ENCODE measurements around the gene C22orf15. TPM values are rescaled to one million over a fixed set of nuclear protein-coding genes. Genes with fewer than 3 reads are reported as not detected.
"Not testable (repeated sequence)": the region's sequence is repeated elsewhere in the genome, so short reads cannot be mapped to it uniquely, and the experiment has no call there.

C22orf15 gene
- total and polyA plus RNA-seq, 12 donors: 0.11 to 0.80 (median 0.24) TPM; not detected in 7

DNA sequence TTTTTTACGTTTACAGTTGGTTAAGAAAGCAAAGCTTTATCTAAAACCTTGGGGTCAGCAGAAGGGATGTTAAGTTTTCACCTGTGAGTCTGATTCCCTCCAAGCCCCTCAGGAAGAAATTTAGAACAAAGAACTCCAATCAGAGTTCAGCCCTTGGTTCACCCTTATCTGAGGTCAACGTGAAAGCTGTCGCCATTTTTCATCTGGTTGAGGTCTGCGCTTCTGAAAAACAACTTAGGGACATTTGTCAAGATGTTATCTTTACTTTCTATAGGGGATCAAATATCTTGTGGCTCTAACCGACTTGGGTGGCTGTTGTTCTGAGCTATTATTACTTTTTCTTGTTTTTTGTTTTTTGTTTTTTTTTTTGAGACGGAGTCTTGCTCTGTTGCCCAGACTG is 41.9 kb upstream of the C22orf15 start:
- intact Hi-C loops (cut with DNase I): loop anchor here in 1 of 2 donors (5.0 kb wide), 1 partner anchor 99 kb away; no protein-coding TSS in a partner anchor
- TF ChIP-seq, protein P1, sequence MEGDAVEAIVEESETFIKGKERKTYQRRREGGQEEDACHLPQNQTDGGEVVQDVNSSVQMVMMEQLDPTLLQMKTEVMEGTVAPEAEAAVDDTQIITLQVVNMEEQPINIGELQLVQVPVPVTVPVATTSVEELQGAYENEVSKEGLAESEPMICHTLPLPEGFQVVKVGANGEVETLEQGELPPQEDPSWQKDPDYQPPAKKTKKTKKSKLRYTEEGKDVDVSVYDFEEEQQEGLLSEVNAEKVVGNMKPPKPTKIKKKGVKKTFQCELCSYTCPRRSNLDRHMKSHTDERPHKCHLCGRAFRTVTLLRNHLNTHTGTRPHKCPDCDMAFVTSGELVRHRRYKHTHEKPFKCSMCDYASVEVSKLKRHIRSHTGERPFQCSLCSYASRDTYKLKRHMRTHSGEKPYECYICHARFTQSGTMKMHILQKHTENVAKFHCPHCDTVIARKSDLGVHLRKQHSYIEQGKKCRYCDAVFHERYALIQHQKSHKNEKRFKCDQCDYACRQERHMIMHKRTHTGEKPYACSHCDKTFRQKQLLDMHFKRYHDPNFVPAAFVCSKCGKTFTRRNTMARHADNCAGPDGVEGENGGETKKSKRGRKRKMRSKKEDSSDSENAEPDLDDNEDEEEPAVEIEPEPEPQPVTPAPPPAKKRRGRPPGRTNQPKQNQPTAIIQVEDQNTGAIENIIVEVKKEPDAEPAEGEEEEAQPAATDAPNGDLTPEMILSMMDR (IDR thresholded peaks at IDR 0.05): no peak
- TF ChIP-seq POLR2A (IDR thresholded peaks at IDR 0.05): no peak
- Histone ChIP-seq H3K27me3 (no peaks in the 10 kb centered on the region), H3K27ac (no peak overlapping the region), H3K36me3 (replicated peaks in 1 of 2) (no peaks in the 10 kb centered on the region), H3K4me1 (replicated peaks in 1 of 2) (peaks cover 7 to 13% of the 10 kb centered on the region in 2 donors), H3K4me3 (no peak overlapping the region), H3K9me3 (replicated peaks in 1 of 3) (no peaks in the 10 kb centered on the region)
- DNase-seq: no peak
- WGBS, 4 donors: 62 to 69% (median 63%) methylated on average over 6 of the region's 6 CpGs

DNA sequence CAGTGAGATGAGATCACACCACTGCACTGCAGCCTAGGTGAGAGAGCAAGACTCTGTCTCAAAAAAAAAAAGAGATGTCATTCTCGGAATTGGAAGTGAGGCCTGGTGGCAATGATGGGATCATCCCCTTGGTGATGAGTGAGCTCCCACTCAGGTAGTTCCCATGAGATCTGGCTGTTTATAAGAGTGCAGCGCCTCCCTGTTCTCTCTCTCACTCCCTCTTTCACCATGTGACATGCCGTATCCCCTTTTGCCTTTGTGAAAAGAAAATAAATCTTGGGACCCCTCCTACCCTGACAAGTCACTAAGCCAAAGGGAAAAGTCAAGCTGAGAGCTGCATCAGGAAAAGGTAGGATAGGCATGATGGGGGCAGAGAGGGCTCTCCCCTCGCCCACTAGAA is 40.6 kb upstream of the C22orf15 start:
- WGBS, 4 donors: 62 to 78% (median 75%) methylated on average over 3 to 4 of the region's 4 CpGs
- Histone ChIP-seq H3K4me1 (replicated peaks in 1 of 2) (peaks cover 0 to 5% of the 10 kb centered on the region in 2 donors), H3K36me3 (replicated peaks in 1 of 2) (no peaks in the 10 kb centered on the region), H3K9me3 (replicated peaks in 1 of 3) (no peaks in the 10 kb centered on the region), H3K4me3 (no peak overlapping the region), H3K27me3 (no peaks in the 10 kb centered on the region), H3K27ac (no peak overlapping the region)
- TF ChIP-seq, protein P1 (IDR thresholded peaks at IDR 0.05): no peak
- DNase-seq: no peak
- intact Hi-C loops (cut with DNase I): loop anchor here in 1 of 2 donors (5.0 kb wide), 1 partner anchor 100 kb away; no protein-coding TSS in a partner anchor

DNA sequence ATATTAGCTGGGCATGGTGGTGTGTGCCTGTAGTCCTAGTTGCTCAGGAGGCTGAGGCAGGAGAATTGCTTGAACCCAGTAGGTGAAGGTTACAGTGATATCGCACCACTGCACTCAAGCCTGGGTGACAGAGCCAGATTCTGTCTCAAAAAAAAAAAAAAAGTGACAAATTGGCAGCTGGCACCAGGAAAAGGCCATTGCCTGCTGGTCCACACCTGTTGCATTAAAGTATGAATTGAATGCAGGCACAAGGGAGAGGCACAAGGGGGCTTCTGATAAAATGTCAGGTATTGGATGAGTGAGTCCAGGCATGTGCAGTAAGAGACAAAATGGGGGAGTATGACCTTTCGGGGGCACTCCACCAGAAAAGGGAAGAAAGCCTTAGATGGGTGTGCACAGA is 40.1 kb upstream of the C22orf15 start:
- Histone ChIP-seq H3K27ac (no peak overlapping the region), H3K4me3 (no peak overlapping the region), H3K27me3 (no peaks in the 10 kb centered on the region), H3K9me3 (replicated peaks in 1 of 3) (no peaks in the 10 kb centered on the region), H3K36me3 (replicated peaks in 1 of 2) (no peaks in the 10 kb centered on the region), H3K4me1 (replicated peaks in 1 of 2) (no peaks in the 10 kb centered on the region)
- intact Hi-C loops (cut with DNase I): loop anchor here in 1 of 2 donors (5.0 kb wide), 1 partner anchor 100 kb away; no protein-coding TSS in a partner anchor
- 58 to 71% (median 62%) methylated on average over 2 of the region's 2 CpGs for WGBS, 4 donors
- TF ChIP-seq POLR2A (IDR thresholded peaks at IDR 0.05): no peak
- TF ChIP-seq, protein P1 (IDR thresholded peaks at IDR 0.05): no peak
- no peak for DNase-seq

DNA sequence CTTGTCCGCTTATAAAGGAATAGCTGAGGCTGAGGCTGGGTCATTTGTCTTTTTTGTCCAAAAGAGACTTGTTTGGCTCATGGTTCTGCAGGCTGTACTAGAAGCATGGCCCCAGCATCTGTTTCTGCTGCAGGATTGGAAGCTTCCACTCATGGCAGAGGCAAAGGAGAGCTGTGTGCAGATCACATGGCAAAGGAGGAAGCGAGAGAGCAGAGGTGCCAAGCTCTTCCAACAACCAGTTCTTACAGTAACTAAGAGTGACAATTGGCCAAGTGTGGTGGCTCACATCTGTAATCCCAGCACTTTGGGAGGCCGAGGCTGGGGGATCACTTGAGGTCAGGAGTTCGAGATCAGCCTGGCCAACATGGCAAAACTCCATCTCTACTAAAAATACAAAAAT is 34.7 kb upstream of the C22orf15 start:
- H3K4me1 ChIP-seq (replicated peaks in 1 of 2); H3K4me3 ChIP-seq; DNase-seq; H3K27me3 ChIP-seq; intact Hi-C loops (cut with DNase I); H3K9me3 ChIP-seq (replicated peaks in 1 of 3); H3K27ac ChIP-seq; H3K36me3 ChIP-seq (replicated peaks in 1 of 2): not testable (repeated sequence)
- WGBS, 4 donors: 74 to 88% (median 83%) methylated on average over 4 of the region's 4 CpGs

DNA sequence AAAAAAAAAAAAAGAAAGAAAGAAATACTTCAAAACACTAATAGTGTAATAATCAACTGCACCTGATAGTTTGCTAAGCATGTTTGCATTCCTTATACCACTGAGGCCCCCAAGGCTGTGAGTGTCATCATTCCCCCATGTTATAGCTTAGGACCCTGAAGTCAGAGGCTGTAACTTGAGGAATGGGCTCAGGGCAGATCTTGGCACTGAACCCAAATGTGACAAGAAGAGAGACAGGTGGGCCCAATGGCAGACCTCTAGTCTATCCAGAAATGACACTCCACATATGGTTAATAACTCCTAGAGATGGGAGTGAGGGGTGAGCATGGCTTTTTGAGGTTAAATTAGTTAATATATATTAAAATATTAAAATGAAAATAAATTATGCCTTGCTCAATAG is 25.1 kb upstream of the C22orf15 start:
- Histone ChIP-seq H3K36me3 (replicated peaks in 1 of 2) (peaks cover 0 to 1% of the 10 kb centered on the region in 2 donors), H3K27ac (no peak overlapping the region), H3K4me3 (no peak overlapping the region), H3K27me3 (no peaks in the 10 kb centered on the region), H3K9me3 (replicated peaks in 1 of 3) (no peaks in the 10 kb centered on the region), H3K4me1 (replicated peaks in 1 of 2) (no peaks in the 10 kb centered on the region)
- TF ChIP-seq, protein P1 (IDR thresholded peaks at IDR 0.05): no peak
- TF ChIP-seq POLR2A (IDR thresholded peaks at IDR 0.05): no peak
- intact Hi-C loops (cut with DNase I): no loop called here
- no peak for DNase-seq
